ENCODE results near the gene BMI1.

BMI1 gene

DNA sequence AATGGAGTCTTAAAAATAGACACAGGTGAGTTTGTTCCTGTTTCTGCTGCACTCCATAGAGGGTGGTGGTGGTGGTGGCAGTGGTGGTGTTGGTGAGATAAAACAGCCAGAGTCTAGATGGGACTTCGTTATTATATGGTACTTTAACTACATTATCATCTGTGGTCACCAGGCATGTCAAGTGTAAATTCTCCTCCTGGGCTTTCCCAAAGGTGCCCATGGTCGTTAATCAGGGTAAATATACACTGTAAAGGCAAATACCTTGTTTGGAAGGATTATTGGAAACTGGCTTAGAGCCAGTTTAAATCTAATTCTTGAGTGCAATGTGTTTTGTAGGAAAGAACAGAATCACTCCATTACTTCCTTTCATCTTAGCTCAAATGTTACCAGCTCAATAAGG is 26.2 kb upstream of the BMI1 start (continued):
- no peak for TF ChIP-seq ZEB2 (tag by site-specific recombination; IDR thresholded peaks at IDR 0.05)
- TF ChIP-seq ZNF292 (tag by site-specific recombination; IDR thresholded peaks at IDR 0.05; ENCODE audit: borderline replicate concordance, low read depth) = no peak
- no peak for TF ChIP-seq KLF7 (tag by site-specific recombination; IDR thresholded peaks at IDR 0.05; ENCODE audit: borderline replicate concordance)
- TF ChIP-seq HOXA7 (CRISPR knock-in tag; IDR thresholded peaks at IDR 0.05; ENCODE audit: borderline replicate concordance) = no peak
- TF ChIP-seq HOXD13 (CRISPR knock-in tag; IDR thresholded peaks at IDR 0.05; ENCODE audit: borderline replicate concordance) = no peak
- no peak for TF ChIP-seq RBAK (tag by site-specific recombination; IDR thresholded peaks at IDR 0.05)
- peak; percentile 84 for TF ChIP-seq ZNF561 (tag by site-specific recombination; IDR thresholded peaks at IDR 0.05; ENCODE audit: borderline replicate concordance)
- TF ChIP-seq ZNF843 (tag by site-specific recombination; IDR thresholded peaks at IDR 0.05) = peak; percentile 80
- TF ChIP-seq ZNF311 (tag by site-specific recombination; IDR thresholded peaks at IDR 0.05; ENCODE audit: borderline replicate concordance) = no peak
- TF ChIP-seq KLF9 (tag by site-specific recombination; IDR thresholded peaks at IDR 0.05; ENCODE audit: low read depth) = no peak
- TF ChIP-seq ZNF184 (tag by site-specific recombination; IDR thresholded peaks at IDR 0.05) = no peak
- no peak for TF ChIP-seq ZBTB10 (tag by site-specific recombination; IDR thresholded peaks at IDR 0.05)
- TF ChIP-seq ZBTB20 (tag by site-specific recombination; IDR thresholded peaks at IDR 0.05) = no peak
- TF ChIP-seq KLF10 (tag by site-specific recombination; IDR thresholded peaks at IDR 0.05) = peak; percentile 34; the same call in 1 of the 2 replicates
- no peak for TF ChIP-seq ZNF626 (tag by site-specific recombination; IDR thresholded peaks at IDR 0.05)
- no peak for TF ChIP-seq ZNF791 (tag by site-specific recombination; IDR thresholded peaks at IDR 0.05)
- TF ChIP-seq ZNF274 (IDR thresholded peaks at IDR 0.05; ENCODE audit: low read length) = no peak
- no peak for TF ChIP-seq ZNF274 (tag by site-specific recombination; IDR thresholded peaks at IDR 0.05; ENCODE audit: borderline replicate concordance)
- TF ChIP-seq ZNF423 (tag by site-specific recombination; IDR thresholded peaks at IDR 0.05) = 0 out of 2 replicates have a peak, but pooled peaks have one; percentile 60
- TF ChIP-seq ZNF140 (tag by site-specific recombination; IDR thresholded peaks at IDR 0.05) = no peak
- peak; percentile 37; the same call in 1 of the 2 replicates for TF ChIP-seq WT1 (tag by site-specific recombination; IDR thresholded peaks at IDR 0.05)
- peak; percentile 82 for TF ChIP-seq ZBTB44 (tag by site-specific recombination; IDR thresholded peaks at IDR 0.05)
- TF ChIP-seq ZNF776 (tag by site-specific recombination; IDR thresholded peaks at IDR 0.05; ENCODE audit: borderline replicate concordance) = no peak
- TF ChIP-seq, protein P1, sequence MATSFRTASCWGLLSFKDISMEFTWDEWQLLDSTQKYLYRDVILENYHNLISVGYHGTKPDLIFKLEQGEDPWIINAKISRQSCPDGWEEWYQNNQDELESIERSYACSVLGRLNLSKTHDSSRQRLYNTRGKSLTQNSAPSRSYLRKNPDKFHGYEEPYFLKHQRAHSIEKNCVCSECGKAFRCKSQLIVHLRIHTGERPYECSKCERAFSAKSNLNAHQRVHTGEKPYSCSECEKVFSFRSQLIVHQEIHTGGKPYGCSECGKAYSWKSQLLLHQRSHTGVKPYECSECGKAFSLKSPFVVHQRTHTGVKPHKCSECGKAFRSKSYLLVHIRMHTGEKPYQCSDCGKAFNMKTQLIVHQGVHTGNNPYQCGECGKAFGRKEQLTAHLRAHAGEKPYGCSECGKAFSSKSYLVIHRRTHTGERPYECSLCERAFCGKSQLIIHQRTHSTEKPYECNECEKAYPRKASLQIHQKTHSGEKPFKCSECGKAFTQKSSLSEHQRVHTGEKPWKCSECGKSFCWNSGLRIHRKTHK (tag by site-specific recombination; IDR thresholded peaks at IDR 0.05) = no peak
- peak; percentile 31; the same call in 1 of the 2 replicates for TF ChIP-seq ZNF366 (tag by site-specific recombination; conservative IDR thresholded peaks at IDR 0.05)
- no peak for TF ChIP-seq ZNF621 (tag by site-specific recombination; IDR thresholded peaks at IDR 0.05)
- peak; percentile 56; the same call in 1 of the 2 replicates for TF ChIP-seq ZSCAN30 (tag by site-specific recombination; IDR thresholded peaks at IDR 0.05)
- no peak for TF ChIP-seq ZNF529 (tag by site-specific recombination; IDR thresholded peaks at IDR 0.05; ENCODE audit: insufficient replicate concordance)
- TF ChIP-seq SCRT2 (tag by site-specific recombination; IDR thresholded peaks at IDR 0.05) = no peak
- TF ChIP-seq ZBTB21 (tag by site-specific recombination; IDR thresholded peaks at IDR 0.05) = no peak
- TF ChIP-seq ZNF214 (tag by site-specific recombination; IDR thresholded peaks at IDR 0.05; ENCODE audit: borderline replicate concordance) = no peak
- TF ChIP-seq ZNF416 (tag by site-specific recombination; IDR thresholded peaks at IDR 0.05) = no peak
- TF ChIP-seq EGR2 (tag by site-specific recombination; IDR thresholded peaks at IDR 0.05; ENCODE audit: low read depth) = no peak
- no peak for TF ChIP-seq ZNF501 (tag by site-specific recombination; IDR thresholded peaks at IDR 0.05)
- TF ChIP-seq OSR2 (tag by site-specific recombination; IDR thresholded peaks at IDR 0.05) = peak; percentile 93
- no peak for TF ChIP-seq ZNF354C (tag by site-specific recombination; IDR thresholded peaks at IDR 0.05; ENCODE audit: borderline replicate concordance, low read depth)
- no peak for TF ChIP-seq ZNF394 (tag by site-specific recombination; IDR thresholded peaks at IDR 0.05; ENCODE audit: borderline replicate concordance)
- no peak for TF ChIP-seq ZNF792 (tag by site-specific recombination; IDR thresholded peaks at IDR 0.05)
